ENCODE measurements around the gene NECTIN3.

NECTIN3 gene

DNA sequence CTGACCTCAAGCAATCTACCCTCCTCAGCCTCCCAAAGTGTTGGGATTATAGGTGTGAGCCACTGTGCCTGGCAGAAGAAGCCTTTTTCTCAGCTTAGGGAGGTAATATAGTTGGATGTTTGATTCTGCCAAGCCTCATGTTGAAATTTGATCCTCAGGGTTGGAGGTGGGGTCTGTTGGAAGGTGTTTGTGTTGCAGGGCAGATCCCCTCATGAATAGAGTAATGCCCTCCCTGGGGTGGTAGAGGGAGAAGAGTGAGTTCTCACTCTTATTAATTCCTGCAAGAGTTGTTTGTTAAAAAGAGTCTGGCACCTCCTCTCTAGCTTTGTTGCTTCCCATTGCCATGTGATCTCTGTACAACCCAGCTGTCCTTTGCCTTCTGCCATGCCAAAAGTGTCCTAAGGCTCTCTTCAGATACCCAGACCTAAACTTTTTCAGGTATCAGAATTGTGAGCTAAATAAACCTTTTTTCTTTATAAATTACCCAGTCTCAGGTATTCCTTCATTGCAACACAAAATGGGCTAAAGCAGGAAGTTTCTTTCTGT lies 16.4 kb downstream of the NECTIN3 start:
- no peak for DNase-seq

DNA sequence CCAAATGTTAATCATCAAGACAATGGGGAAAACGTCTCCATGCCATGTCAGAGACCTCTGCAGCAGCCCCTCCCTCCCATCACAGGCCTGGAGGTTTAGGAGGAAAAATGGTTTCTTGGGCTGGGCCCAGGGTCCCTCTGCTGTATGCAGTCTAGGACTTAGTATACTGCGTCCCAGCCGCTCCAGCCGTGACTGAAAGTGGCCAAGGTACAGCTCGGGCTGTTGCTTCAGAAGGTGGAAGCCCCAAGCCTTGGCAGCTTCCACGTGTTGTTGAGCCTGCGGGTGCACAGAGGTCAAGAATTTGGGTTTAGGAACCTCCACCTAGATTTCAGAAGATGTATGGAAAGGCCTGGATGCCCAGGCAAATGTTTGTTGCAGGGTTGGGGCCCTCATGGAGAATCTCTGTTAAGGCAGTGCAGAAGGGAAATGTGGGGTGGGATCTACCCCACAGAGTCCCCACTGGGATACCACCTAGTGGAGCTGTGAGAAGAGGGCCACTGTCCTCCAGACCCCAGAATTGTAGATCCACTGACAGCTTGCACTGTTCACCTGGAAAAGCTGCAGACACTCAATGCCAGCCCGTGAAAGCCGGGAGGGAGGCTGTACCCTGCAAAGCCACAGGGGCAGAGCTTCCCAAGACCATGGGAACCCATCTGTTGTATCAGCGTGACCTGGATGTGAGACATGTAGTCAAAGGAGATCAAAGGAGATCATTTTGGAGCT lies 25.0 kb downstream of the NECTIN3 start:
- DNase-seq, result no peak

DNA sequence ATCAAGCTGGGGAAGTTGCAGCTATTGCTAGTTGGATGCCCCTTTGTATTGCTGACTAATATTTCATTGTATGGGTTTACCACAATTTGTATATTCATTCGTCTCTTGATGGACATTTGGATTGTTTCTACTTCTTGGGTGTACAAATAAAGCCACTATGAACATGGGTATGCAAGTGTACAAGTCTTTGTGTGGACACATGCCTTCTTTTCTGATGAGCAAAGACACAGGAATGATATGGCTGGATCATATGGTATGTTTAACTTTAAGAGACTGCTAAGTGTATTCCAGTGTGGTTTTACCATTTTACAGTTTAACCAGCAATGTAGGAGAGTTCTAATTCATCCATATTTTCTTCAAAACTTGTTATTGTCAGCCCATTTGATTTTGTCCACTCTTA lies 32.2 kb downstream of the NECTIN3 start:
- DNase-seq, result no peak

DNA sequence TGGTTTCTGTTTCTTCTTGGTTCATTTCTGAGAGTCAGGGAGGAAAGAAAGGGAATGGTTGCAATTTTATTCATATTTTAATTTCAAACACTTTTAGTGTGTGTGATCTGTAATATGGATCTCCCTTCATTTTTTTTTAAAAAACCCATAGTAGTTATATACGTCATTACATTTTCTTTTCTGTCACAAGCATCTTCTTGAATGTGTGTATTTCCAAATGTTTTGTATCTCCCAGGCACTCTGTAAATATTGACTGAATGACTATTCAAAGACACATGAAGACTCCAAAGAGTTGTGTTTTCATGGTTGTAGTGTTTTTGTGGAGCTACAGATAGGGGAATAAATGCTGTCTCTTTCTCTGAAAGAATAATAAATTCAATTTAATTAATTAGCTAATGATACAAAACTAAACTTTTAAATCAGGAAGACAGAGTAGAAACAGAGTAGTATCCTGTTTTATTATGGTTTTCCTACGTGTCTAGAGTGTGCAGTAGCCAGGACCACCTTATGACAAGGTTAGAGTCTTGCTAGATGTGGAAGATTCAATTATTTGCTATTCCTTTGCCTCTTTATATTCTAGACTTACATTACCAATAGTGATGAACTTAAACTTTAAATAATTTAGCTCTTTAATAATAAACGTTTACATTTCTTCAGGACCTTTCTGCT lies 35.5 kb downstream of the NECTIN3 start:
- DNase-seq, result no peak

DNA sequence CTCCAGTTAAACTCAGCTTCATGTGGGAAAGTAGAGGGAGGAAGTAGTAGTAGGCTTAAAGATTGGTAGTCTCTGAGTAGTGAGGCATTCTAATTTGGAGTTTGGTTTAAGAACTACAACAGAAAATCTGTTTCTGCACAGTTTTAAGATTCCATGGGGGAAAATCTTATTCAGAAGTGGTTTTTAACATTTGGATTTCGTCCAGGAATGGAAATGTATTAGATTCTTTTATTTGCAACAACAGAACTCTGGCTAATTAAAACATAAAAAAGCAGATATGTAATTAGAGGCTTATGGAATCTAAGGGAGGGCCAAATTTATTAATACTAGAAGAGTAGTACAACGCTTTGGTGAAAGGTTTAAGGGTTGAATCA lies 36.0 kb downstream of the NECTIN3 start:
- DNase-seq, result no peak

DNA sequence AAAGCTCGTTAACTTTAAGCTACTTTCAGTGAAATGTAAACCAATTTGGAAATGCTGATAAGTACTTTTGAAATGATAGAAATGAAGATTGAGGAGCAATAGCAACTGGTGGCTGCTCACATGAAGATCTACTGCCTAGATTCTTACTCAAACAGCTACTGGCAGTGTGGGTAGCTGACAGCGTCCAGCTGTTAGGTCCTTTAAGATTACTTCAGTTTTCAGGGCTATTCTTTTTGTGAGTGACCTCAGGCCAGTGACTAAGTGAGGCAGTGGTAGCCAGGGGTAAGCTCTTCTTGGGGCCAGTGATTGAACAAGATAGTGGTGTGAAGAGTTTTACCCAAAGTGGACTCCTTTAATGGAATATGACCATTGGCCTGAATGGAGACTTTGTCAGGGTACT lies 41.3 kb downstream of the NECTIN3 start:
- no peak for DNase-seq

DNA sequence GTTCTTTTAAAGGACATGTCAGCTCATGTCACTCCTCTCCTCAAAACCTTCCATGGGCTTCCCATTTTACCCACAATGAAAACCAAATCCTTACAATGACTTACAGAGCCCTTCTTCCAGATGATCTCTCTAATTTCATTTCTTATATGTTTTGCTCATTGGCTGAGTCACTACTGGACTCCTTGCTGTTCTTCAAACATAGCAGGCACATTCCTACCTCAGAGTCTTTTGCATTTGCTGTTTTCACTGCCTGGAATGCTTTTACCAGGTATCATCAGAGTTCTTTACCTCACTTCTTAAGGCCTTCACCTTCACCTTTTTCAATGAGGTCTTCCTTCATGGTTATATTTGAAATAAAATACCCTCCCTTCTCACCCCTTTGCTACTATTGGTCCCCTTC lies 57.3 kb downstream of the NECTIN3 start:
- DNase-seq, result no peak

DNA sequence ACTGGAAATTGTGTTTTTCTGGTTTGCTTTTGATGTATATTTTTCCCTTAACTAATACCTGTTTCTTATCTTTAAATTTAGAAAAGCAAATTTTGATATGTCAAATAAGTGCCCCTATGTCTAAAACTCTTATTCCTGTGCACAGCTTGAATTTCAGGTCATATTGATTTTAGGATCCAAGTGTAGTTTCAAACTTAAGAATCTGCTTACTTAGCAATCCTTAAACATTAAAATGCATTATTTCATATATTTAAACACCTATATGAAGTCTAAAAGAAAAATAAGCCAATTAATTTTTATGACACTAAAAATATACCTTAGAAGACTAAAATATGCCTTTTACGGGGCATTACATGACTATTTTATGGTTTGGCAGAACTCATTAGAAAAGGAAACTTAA lies 59.2 kb downstream of the NECTIN3 start:
- DNase-seq, result no peak

DNA sequence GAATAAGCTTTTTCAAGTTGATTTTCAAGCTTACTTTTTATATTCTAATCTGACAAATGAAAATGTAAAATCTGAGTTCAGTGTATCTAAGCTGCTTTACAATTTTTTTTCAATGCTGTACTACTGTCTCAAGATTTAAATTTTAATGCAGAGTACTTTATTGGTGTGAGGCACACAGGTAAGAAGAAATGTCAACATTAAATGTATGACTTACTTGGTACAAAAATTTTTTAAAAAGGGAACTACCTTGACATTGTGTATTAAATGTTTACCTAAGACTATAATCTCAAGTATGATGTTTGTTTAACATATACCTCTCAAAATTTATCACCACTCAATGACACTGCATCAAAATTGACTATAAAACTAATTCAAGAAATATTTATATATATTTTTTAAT lies 62.7 kb downstream of the NECTIN3 start:
- no peak for DNase-seq

DNA sequence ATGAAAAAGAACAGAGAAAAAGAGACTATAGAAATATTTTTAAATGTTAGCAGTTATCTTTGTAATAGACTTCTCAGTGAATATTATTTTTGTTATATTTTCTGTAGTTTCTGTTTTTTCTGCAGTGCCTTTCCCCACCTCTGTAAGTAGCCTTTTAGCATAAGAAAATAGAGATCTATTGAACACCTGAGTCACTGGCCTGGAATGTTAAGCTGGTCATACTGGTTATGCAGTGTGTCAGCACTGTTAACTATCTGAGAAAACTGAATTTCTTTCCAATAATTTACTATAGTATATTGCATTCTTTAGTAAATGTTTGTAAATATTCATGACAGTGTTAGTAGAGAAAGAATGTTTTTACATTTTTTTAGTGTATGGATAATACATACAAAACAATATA lies 79.8 kb downstream of the NECTIN3 start:
- no peak for DNase-seq

DNA sequence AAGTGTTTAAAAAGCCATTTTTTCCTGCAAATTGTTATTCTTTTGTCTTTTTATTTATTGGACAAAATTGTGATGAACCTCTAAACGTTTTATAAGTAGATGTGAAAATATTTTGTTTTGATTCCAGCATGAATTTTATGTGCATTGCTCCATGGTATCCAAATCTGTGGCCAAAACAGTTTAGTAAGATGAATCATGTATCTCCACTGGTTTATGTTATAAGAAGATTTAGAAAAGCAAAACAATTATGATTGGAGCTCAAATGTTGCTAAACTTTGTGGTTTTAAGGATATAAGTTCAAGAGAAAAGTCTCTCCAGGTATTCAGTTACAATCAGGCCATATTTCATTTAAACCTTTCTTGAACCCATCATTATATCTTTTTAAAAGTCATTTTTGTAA lies 80.9 kb downstream of the NECTIN3 start:
- no peak for DNase-seq

DNA sequence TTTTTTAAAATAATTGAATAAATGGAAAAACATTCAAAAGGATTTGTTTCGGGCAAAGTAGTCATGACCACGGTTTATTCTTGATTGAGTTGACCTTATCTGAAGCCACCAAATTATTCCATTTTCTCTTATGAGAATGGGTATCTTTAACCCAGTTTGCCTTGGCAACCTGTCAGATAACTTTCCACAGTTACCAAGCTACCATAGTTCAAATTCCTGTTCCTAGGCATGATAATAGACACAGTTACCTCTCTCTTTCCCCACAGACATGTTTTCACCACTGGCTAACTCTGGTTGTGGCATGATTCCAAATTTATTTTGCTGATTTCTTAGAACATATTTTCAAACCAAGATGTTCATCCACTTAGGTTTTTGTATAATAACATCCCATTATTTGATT lies 84.9 kb downstream of the NECTIN3 start:
- no peak for DNase-seq

DNA sequence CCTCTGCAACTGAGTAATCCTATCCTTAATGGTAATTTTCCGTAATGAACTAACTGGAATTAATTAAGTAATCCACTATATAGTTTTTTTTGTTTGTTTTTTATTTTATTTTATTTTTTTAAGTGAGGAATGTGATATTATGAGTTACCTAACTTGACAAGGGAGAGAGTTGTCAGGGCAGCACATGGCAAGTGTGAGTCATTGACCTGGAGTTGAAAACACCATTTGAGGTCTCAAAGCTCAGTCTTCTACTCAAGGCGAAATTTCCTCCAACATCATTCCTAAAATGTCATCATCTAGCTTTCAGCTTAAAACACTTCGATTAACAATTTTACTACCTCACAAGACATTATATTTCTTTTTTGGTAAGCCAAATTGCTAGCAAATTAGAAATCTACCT lies 87.8 kb downstream of the NECTIN3 start:
- no peak for DNase-seq

DNA sequence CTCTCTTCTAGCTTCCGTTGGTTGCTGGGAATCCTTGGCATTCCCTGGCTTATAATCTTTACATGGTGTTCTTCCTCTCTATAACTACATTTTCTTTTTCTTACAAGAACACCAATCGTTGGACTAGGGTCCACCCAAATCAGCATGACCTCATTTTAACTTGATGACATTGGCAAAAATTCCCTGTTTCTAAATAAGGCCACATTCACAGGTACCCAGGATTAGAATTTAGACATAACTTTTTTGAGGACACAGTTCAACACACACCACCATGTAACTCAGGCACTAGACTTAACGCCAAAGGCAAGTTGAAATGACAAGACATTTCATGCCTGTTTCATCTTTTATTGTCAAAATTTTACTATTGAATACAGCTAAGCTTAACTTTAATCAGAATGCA lies 93.0 kb downstream of the NECTIN3 start:
- no peak for DNase-seq

DNA sequence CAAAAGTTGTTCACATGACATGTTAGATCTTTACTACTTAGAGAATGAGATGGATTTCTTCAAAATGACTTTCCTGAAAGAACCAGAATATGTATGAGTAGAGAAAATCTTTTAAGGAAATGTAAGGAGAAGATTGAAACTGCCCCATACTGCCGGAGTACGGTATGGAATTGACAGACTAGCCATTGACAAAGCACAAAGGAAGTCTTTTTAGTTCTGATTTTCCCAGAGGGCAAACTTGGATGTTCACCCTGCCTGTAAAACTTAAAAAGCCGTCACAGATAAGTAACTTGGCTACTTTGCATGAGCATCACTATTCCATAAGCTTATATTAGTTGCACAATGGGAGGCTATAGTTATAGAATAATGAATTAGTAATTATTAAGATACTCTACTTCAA lies 93.8 kb downstream of the NECTIN3 start:
- DNase-seq, result no peak

DNA sequence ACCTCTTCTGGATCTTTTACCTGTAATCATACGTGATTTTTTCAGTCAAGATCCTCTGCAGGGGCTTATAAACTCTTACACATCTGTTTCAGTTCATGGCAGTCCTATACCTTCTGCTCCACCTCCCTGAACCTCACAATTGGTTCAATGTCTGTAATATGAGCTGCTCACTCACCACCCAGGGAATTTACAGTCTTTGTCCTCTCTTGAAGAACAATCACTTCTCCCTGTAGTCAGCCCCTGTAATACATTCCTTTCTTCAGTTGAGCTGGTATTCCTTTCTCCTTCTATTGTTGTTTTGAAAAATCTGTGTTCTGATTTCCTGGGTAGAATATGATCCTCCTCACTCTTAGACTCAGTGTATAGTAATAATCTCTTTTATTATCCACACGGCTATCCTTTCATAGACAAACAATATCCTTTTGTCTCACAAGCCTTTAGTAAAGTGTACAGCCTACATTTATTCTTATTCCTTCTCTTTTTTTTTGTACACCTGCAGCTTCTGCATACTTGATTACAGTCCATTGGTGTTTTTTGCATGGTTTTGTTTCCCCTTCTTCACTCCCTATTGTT lies 101.8 kb downstream of the NECTIN3 start:
- DNase-seq, result no peak

DNA sequence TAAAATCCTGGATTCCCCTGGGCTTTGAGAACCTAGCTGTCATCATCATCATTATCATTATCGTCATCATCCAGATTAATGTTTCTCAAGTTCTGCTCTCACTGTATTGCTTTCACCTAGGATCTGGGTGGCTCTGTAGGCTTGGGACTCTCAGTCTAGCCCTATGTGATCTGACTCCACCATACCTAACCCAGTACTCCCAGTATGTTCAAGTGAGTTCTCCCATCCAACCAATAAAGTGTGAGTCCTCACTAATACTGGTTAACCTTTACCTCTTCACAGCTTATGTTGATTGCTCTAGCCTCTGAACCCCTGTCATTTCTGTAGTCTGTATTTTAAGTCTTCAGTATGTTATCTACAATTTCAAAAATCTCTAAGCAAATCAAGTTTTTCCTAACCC lies 102.3 kb downstream of the NECTIN3 start:
- DNase-seq, result no peak

DNA sequence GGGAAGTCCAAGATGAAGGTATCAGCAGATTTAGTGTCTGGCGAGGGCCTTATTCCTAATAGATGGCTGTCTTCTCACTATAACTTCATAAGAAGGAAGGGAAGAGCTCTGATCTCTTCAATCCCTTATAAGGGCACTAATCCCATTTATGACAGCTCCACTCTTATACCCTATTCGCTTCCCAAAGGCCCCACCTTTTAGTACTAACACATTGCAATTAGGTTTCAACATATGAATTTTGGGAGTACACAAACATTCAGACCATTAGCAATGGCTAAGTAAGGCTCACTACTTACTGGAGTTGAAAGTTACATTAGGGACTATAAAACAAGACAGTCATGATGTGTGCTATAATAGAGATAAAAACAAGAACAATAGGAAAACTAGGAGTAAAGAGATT lies 118.9 kb downstream of the NECTIN3 start:
- no peak for DNase-seq

DNA sequence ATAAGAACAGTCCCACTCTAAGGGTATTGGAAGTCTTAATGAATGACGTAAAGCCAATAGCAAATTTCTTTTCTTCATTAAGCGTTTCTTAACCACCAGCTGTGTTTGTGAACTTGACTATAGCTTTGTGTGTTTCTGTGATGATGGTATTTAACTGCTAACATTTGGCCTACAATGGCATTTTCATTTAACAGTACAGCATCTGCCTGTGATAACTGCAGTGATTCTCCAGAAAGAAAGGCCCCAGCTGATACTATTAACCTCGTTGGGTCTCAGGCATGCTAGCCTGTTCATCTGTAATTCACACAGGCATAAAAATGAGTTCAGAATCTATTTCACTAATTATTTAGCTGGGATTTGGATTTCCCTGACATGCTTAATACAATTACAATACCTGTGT lies 121.9 kb downstream of the NECTIN3 start:
- no peak for DNase-seq

DNA sequence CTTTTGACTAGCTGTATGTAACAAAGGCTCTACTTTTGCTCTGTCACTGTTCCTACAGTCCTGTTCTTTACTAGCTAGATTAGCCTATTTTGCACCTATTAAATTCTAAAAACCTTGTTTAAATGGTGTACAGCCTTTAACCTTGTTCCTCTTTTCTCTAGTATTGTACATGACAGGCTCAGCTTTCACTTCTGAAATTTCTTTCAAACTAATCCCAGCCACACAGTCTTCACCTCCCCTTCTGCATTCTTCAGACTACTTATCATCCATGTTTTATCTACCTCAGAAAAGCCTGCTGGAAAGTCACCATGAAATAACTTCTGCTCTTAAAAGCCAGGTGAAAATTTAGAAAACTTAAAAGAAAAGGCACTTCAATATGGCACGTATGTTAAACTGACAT lies 122.4 kb downstream of the NECTIN3 start:
- no peak for DNase-seq

DNA sequence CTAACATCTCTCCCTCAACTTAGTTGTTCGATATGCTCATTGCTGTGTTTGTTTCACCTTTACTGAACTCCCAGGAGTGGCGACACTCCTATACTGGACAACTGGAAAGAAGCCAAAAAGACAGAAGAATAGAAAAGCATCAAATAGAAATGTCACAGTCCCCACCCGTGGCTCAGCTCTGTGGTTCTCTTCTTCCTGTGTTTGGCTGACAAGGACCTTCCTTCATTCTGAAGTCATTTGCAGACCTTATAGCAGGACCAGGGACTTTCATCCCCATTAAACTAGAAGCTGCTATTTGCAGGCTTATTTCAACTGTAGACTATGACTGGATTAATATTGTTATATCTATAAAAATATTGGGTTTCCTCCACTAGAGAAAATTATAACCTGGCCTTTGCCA lies 125.9 kb downstream of the NECTIN3 start:
- DNase-seq, result no peak

DNA sequence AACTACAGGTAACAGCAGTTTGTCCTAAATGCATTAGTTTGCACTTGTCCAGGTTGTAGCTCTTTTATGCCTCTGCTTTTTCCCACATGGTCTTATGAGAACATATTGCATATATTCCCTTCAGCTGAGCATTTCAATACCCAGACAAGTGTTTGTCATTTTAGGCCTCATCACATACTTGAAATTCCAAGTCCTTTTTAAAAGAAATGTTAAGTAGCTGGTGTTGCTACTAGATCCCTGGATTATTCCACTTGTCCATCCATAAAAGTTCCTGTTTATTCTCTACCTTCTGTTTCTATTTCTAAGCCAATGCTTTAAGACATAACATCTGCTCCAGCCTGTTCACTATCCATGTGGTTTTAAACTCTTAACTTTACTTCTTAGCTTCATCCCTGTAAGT lies 128.4 kb downstream of the NECTIN3 start:
- no peak for DNase-seq

DNA sequence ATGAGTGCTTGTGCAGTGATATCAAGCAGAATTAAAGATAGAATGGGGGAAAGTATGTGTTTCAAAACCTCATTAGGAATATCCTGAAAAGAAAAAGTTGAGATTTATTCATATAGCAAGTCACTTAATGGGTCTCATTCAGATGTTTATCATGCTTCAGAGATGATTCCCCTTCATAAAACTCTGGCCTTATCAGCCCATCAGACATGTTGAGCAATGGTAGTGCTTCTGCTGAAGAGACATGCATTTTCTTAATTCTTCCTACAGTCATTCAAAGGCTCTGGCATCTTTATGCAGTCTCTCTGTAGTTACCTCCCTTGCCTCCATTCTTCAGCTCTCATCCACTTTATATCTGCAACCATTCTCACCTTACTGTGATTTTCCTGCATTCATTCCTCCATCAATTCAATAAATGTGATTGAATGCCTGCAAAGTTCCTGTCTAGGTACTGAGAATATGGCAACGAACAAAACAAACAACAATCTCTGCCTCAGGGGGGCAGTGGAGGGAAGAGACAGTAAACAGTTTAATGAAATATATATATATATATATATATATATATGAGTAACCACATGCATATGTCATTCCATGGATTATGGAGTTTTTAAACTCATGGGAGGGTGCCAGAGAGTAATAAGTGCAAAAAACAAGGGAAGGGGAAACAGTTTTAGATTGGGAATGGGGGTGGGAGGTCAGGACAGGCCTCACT lies 138.5 kb downstream of the NECTIN3 start:
- DNase-seq, result no peak
